HepG2 (cell line): ENCODE measurements around the gene FKBP1A. TPM values are rescaled to one million over a fixed set of nuclear protein-coding genes. Genes with fewer than 3 reads are reported as not detected.

Experiments
- ESRRA ChIP-seq: sonication (generic); formaldehyde crosslinking; IDR thresholded peaks from 2 replicates; pipeline ENCODE4 v1.5.1; 2020; ENCODE audit warnings: mild to moderate bottlenecking, low read depth, missing genetic modification reagents
- GABPA ChIP-seq, 2 experiments: IDR thresholded peaks; 2 replicates each; pipeline ENCODE4 v1.6.1; 2011 to 2016; ENCODE audit warnings: low read depth in 2 of 2, low read length in 1 of 2, missing biosample characterization in 1 of 2, missing genetic modification characterization in 1 of 2
- HOXD1 ChIP-seq: sonication (generic); formaldehyde crosslinking; IDR thresholded peaks from 2 replicates; pipeline ENCODE4 v1.5.0; 2020; ENCODE audit warnings: missing genetic modification reagents
- JDP2 ChIP-seq: sonication (generic); formaldehyde crosslinking; IDR thresholded peaks from 2 replicates; pipeline ENCODE4 v1.8.1; 2022; ENCODE audit warnings: missing genetic modification reagents, borderline replicate concordance
- MAFG ChIP-seq: sonication (generic); formaldehyde crosslinking; IDR thresholded peaks from 2 replicates; pipeline ENCODE4 v1.5.1; 2020; ENCODE audit warnings: mild to moderate bottlenecking, missing genetic modification reagents
- MAFK ChIP-seq, 2 experiments: IDR thresholded peaks in 1 of 2; conservative IDR thresholded peaks in 1 of 2; 2 replicates each; pipeline ENCODE4 v1.6.1; 2011; ENCODE audit warnings: improper control_type of control experiment in 2 of 2, low read length in 2 of 2
- MTA1 ChIP-seq: sonication (generic); formaldehyde crosslinking; IDR thresholded peaks from 2 replicates; pipeline ENCODE4 v1.4.0; 2020; ENCODE audit warnings: missing genetic modification reagents, mild to moderate bottlenecking, borderline replicate concordance
- MZF1 ChIP-seq: sonication (generic); formaldehyde crosslinking; IDR thresholded peaks from 2 replicates; pipeline ENCODE4 v1.8.1; 2023; ENCODE audit warnings: mild to moderate bottlenecking, missing genetic modification reagents, borderline replicate concordance
- NCOR1 ChIP-seq: fragments of 200-600 bp; sonication (generic); IDR thresholded peaks from 2 replicates; pipeline ENCODE4 v1.7.0; 2017; ENCODE audit warnings: antibody characterized with exemption, low read length, borderline replicate concordance
- PBX3 ChIP-seq: sonication (generic); formaldehyde crosslinking; IDR thresholded peaks from 2 replicates; pipeline ENCODE4 v1.8.1; 2023; ENCODE audit warnings: missing genetic modification reagents, inconsistent platforms, borderline replicate concordance
- SOX6 ChIP-seq, 2 experiments: fragments of 450-650 bp in 1 of 2; sonication (generic) in 1 of 2; formaldehyde crosslinking in 1 of 2; IDR thresholded peaks; 2 replicates each; pipeline versions ENCODE4 v1.4.0 to v1.6.1; 2017 to 2020; ENCODE audit warnings: antibody characterized with exemption in 1 of 2, mild to moderate bottlenecking in 1 of 2, missing genetic modification reagents in 1 of 2
- TCF7 ChIP-seq: sonication (generic); IDR thresholded peaks from 2 replicates; pipeline ENCODE4 v1.6.1; 2016; ENCODE audit warnings: antibody characterized with exemption, low read depth
- ZFP1 ChIP-seq: IDR thresholded peaks from 2 replicates; pipeline ENCODE4 v1.6.1; 2016
- ZNF160 ChIP-seq: sonication (generic); formaldehyde crosslinking; IDR thresholded peaks from 2 replicates; pipeline ENCODE4 v1.8.0; 2022; ENCODE audit warnings: mild to moderate bottlenecking, inconsistent platforms, missing genetic modification reagents
- ZNF263 ChIP-seq: sonication (generic); formaldehyde crosslinking; IDR thresholded peaks from 2 replicates; pipeline ENCODE4 v1.4.0; 2020; ENCODE audit warnings: missing genetic modification reagents
- ZNF317 ChIP-seq: sonication (generic); formaldehyde crosslinking; IDR thresholded peaks from 2 replicates; pipeline ENCODE4 v1.5.0; 2020; ENCODE audit warnings: mild to moderate bottlenecking, missing genetic modification reagents
- ZNF350 ChIP-seq: sonication (generic); formaldehyde crosslinking; IDR thresholded peaks from 2 replicates; pipeline ENCODE4 v1.4.0; 2020; ENCODE audit warnings: mild to moderate bottlenecking, low read depth, missing genetic modification reagents, borderline replicate concordance
- ZNF530 ChIP-seq: sonication (generic); formaldehyde crosslinking; IDR thresholded peaks from 2 replicates; pipeline ENCODE4 v1.5.0; 2020; ENCODE audit warnings: low read depth, mild to moderate bottlenecking, missing genetic modification reagents
- ZNF644 ChIP-seq: IDR thresholded peaks from 2 replicates; pipeline ENCODE4 v1.6.1; 2016; ENCODE audit warnings: low read depth
- polyA plus RNA-seq, 8 experiments: library from polyadenylated mRNA; depleted of rRNA in 3 of 8; stranded (reverse) in 7 of 8; unstranded in 1 of 8; fragments of >200 nt; fragmentation: Illumina TruSeq in 4 of 8; extraction: Trizol in 4 of 8; gene quantifications; 2 replicates each; pipeline versions ENCODE4 v1.2.1 to v1.2.3, GENCODE V29; 2011 to 2016; ENCODE audit warnings: low read depth in 4 of 8, missing spikeins in 1 of 8, mixed read lengths in 1 of 8; ENCODE audit not compliant: insufficient read depth in 1 of 8
- total RNA-seq, 5 experiments: library from RNA; depleted of rRNA; stranded (reverse); fragments of >200 nt; fragmentation: Illumina TruSeq; extraction: Trizol; gene quantifications; 2 replicates each; pipeline ENCODE4 v1.2.3, GENCODE V29; 2016; ENCODE audit warnings: low read depth in 1 of 5
- TF ChIP-seq, protein P1 (sequence below): IDR thresholded peaks from 2 replicates; pipeline ENCODE4 v1.6.1; 2012; ENCODE audit warnings: low read length, improper control_type of control experiment
- TF ChIP-seq, protein P2 (sequence below): sonication (generic); formaldehyde crosslinking; IDR thresholded peaks from 2 replicates; pipeline ENCODE4 v1.4.0; 2020; ENCODE audit warnings: mild to moderate bottlenecking, missing genetic modification reagents

The FKBP1A gene
- total and polyA plus RNA-seq, 2 of the 13 experiments (the other 11 are each of a cell fraction or from before 2014, with no cell fraction given) = 119 to 468 TPM

DNA sequence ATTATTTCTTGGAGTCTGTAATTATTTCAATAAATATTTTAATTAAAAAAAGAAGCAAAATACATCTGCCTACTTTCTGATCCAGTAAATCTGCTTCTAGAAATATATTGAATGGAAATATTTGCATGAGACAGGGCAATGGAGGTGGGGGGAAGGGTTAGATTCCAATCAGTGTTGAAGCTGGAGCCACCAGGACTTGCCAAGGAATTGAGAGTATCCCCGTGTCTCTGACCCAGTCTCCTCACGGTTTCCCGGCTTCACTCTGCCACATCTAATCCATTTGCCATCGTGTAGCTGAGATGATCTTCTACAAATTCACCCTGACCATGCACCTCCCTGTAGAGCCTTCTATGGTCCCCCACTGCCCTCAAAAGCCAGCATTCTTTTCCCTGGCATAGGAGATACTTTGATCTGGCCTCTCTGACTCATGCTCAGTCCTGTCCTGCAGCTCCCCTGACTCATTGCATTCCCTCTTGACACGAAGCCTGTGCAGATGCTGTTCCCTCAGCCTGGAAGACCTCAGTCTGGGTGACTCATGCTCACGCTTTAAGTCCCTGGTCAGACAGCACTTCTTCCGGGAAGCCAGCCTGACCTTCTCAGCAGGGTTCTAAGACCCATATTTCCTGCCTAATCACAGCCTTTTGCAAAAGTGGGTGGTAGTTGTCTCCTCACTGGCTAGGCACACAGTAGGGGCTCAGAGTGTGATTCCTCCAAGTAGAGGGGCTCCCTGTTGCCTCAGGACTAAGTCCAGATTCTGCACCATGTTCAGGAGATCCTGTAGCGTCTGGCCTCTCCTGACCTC is 23.0 kb upstream of the FKBP1A start (continued):
- no peak for TF ChIP-seq SOX6 (IDR thresholded peaks at IDR 0.05)
- no peak for TF ChIP-seq SOX6 (CRISPR knock-in tag; IDR thresholded peaks at IDR 0.05)
- no peak for TF ChIP-seq ESRRA
- 0 out of 2 replicates have a peak, but pooled peaks have one; percentile 45 for TF ChIP-seq ZFP1 (CRISPR knock-in tag)
- TF ChIP-seq MZF1 = no peak
- TF ChIP-seq NCOR1 = no peak
- no peak for TF ChIP-seq ZNF263
- no peak for TF ChIP-seq MTA1 (CRISPR knock-in tag)
- 0 out of 2 replicates have a peak, but pooled peaks have one; percentile 17 for TF ChIP-seq GABPA (IDR thresholded peaks at IDR 0.05; ENCODE audit: low read depth, low read length)
- peak; percentile 77 for TF ChIP-seq GABPA (CRISPR knock-in tag; IDR thresholded peaks at IDR 0.05; ENCODE audit: low read depth)
- peak; percentile 60; the same call in 1 of the 2 replicates for TF ChIP-seq ZNF350 (CRISPR knock-in tag)
- TF ChIP-seq ZNF644 (CRISPR knock-in tag) = peak; percentile 94
- TF ChIP-seq ZNF317 (CRISPR knock-in tag) = no peak
- TF ChIP-seq ZNF530 (CRISPR knock-in tag) = no peak
- no peak for TF ChIP-seq MAFG
- TF ChIP-seq, protein P1, sequence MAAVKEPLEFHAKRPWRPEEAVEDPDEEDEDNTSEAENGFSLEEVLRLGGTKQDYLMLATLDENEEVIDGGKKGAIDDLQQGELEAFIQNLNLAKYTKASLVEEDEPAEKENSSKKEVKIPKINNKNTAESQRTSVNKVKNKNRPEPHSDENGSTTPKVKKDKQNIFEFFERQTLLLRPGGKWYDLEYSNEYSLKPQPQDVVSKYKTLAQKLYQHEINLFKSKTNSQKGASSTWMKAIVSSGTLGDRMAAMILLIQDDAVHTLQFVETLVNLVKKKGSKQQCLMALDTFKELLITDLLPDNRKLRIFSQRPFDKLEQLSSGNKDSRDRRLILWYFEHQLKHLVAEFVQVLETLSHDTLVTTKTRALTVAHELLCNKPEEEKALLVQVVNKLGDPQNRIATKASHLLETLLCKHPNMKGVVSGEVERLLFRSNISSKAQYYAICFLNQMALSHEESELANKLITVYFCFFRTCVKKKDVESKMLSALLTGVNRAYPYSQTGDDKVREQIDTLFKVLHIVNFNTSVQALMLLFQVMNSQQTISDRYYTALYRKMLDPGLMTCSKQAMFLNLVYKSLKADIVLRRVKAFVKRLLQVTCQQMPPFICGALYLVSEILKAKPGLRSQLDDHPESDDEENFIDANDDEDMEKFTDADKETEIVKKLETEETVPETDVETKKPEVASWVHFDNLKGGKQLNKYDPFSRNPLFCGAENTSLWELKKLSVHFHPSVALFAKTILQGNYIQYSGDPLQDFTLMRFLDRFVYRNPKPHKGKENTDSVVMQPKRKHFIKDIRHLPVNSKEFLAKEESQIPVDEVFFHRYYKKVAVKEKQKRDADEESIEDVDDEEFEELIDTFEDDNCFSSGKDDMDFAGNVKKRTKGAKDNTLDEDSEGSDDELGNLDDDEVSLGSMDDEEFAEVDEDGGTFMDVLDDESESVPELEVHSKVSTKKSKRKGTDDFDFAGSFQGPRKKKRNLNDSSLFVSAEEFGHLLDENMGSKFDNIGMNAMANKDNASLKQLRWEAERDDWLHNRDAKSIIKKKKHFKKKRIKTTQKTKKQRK = no peak
- TF ChIP-seq ZNF160 (CRISPR knock-in tag) = no peak
- peak; percentile 70; the same call in 1 of the 2 replicates for TF ChIP-seq TCF7
- TF ChIP-seq PBX3 (CRISPR knock-in tag) = no peak
- TF ChIP-seq MAFK (conservative IDR thresholded peaks at IDR 0.05 in 1 of 2, IDR thresholded peaks at IDR 0.05 in 1 of 2; ENCODE audit: low read length in 2 of 2) = peak; percentile 27 to 44; a peak in 3 of 4 replicates
- TF ChIP-seq, protein P2, sequence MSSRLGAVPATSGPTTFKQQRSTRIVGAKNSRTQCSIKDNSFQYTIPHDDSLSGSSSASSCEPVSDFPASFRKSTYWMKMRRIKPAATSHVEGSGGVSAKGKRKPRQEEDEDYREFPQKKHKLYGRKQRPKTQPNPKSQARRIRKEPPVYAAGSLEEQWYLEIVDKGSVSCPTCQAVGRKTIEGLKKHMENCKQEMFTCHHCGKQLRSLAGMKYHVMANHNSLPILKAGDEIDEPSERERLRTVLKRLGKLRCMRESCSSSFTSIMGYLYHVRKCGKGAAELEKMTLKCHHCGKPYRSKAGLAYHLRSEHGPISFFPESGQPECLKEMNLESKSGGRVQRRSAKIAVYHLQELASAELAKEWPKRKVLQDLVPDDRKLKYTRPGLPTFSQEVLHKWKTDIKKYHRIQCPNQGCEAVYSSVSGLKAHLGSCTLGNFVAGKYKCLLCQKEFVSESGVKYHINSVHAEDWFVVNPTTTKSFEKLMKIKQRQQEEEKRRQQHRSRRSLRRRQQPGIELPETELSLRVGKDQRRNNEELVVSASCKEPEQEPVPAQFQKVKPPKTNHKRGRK = no peak
- no peak for TF ChIP-seq JDP2 (CRISPR knock-in tag)
- no peak for TF ChIP-seq HOXD1 (CRISPR knock-in tag)
